ENCODE measurements around the gene MAPK12.

The MAPK12 gene

DNA sequence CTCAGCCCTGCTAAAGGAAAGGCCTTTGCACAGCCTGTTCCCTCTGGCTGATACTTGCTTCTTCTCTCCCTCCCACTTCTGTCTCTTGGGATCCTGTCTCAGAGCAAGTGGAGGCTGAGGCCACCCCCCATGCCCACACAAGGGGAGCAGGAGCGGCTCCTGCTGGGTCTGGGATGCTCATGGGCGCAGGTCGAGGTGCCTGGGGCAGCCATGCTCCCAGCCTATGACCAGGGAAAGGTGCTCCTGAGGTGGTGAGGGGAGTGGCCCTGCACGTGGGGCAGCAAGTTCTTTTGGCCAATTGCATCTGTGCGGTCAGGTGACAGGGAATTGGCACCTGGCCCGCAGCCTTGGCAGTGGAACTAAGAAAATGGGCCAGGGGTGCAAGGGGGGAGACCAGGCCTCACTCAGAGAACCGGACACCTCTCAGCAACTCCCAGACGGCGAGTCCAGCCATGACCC, 7.2 kb upstream of the MAPK12 start:
- H3K36me3 ChIP-seq (ENCODE audit: control insufficient read depth, insufficient read depth, low read length) = no peaks in the 10 kb centered on the region
- peaks cover 42% of the 10 kb centered on the region for H3K4me1 ChIP-seq (ENCODE audit: control insufficient read depth, insufficient read depth, low read length)
- no peak overlapping the region for H3K4me3 ChIP-seq (ENCODE audit: low read length)
- H3K9ac ChIP-seq (ENCODE audit: low read length) = no peak overlapping the region
- no peaks in the 10 kb centered on the region for H3K9me3 ChIP-seq (ENCODE audit: control insufficient read depth, low read length)
- peaks cover 41% of the 10 kb centered on the region for H3K27me3 ChIP-seq (ENCODE audit: control insufficient read depth, insufficient read depth, low read length)

DNA sequence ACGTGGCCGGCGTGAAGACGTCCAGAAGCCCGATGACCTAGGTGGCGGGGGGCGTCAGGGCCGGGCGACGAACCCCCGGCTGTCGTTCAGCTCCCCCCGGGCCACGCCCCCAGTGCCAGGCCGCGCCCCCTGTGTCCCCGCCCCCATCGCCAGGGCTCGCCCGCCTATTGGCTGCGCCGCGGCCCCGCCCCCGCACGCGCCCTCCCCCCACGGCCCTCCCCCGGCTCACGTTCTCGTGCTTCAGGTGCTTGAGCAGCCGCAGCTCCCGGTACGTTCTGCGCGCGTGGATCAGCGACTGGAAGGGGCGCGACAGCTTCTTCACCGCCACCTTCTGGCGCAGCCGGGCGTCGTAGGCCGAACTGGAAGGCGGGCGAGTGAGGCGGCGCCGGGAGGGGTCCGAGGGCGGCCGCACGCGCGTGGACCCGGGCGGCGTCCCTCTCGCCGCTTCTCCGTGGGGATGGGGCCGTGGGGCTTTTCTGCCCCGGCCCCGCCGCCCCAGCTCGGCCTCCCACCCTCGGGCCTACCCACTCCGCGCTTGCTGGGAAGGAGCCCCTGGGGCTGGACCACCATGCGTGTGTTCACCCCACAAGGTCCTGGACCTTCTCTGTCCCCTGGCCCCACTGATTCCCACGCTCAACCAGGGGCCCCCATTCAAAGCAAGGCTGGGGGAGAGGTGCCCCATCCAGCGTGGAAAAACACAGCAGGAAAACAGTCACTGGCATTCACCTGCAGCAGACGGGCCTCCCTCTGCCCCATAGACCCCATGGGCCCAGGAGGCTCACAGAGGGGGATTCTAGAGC, 6.3 kb upstream of the MAPK12 start:
- no peak overlapping the region for H3K9ac ChIP-seq (ENCODE audit: low read length)
- no peaks in the 10 kb centered on the region for H3K36me3 ChIP-seq (ENCODE audit: control insufficient read depth, insufficient read depth, low read length)
- no peak overlapping the region for H3K4me3 ChIP-seq (ENCODE audit: low read length)
- no peaks in the 10 kb centered on the region for H3K9me3 ChIP-seq (ENCODE audit: control insufficient read depth, low read length)
- peaks cover 46% of the 10 kb centered on the region for H3K4me1 ChIP-seq (ENCODE audit: control insufficient read depth, insufficient read depth, low read length)
- peaks cover 45% of the 10 kb centered on the region for H3K27me3 ChIP-seq (ENCODE audit: control insufficient read depth, insufficient read depth, low read length)

DNA sequence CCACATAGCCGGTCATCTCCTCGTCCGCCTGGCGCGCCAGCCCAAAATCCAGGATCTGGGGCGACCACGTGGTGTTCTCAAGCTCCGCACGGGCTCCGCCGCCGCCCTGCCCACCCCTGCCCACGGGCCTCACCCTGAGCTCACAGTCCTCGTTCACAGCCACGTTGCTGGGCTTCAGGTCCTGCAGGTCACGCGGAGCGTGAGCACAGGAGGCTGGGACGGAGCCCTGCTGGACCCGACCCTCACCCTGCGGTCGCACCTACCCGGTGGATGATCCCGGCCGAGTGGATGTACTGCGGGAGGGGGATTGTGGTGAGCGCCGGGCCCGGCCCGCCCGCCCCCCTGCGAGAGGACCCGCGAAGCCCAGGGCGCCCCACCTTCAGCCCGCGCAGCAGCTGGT, 5.5 kb upstream of the MAPK12 start:
- H3K9me3 ChIP-seq (ENCODE audit: control insufficient read depth, low read length) = no peaks in the 10 kb centered on the region
- peaks cover 52% of the 10 kb centered on the region for H3K27me3 ChIP-seq (ENCODE audit: control insufficient read depth, insufficient read depth, low read length)
- peaks cover 46% of the 10 kb centered on the region for H3K4me1 ChIP-seq (ENCODE audit: control insufficient read depth, insufficient read depth, low read length)
- H3K9ac ChIP-seq (ENCODE audit: low read length) = no peak overlapping the region
- H3K4me3 ChIP-seq (ENCODE audit: low read length) = no peak overlapping the region
- no peaks in the 10 kb centered on the region for H3K36me3 ChIP-seq (ENCODE audit: control insufficient read depth, insufficient read depth, low read length)

DNA sequence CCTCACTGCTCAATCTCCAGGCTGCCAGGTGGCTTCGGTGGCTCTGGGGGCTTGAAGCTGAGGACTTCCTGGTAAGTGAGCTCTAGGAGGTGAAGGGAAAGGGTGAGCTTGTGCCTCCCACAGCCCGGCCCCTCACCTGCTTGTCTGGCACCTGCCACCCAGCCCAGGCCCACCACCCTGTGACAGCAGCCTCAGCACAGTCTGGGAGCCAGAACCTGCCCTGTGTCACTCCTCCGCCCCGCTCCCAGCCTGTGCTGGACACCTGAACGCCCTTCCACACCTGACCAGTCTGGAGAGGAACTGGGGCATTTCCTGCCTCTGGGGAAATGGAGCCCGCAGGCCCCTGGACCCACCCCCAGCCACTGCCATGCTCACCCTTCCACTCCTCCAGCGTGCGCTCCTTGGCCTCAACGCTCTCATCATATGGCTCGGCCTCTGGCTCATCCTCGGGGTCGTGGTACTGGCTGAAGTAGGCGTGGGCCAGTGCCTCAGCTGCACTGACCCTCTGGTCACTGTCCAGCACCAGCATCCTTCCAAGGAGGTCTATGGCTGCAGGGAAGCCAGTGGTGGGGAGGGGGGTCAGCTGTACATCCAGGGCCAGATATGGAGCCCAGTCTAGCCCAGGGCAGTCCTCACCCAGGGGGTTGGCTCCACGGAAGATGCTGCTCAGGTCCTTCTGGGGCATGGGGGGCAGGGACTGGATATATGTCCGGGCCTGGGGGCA, 3.6 kb upstream of the MAPK12 start:
- Histone ChIP-seq H3K4me1 (ENCODE audit: control insufficient read depth, insufficient read depth, low read length) (peaks cover 33% of the 10 kb centered on the region), H3K36me3 (ENCODE audit: control insufficient read depth, insufficient read depth, low read length) (no peaks in the 10 kb centered on the region), H3K27me3 (ENCODE audit: control insufficient read depth, insufficient read depth, low read length) (peaks cover 57% of the 10 kb centered on the region), H3K9ac (ENCODE audit: low read length) (no peak overlapping the region), H3K9me3 (ENCODE audit: control insufficient read depth, low read length) (no peaks in the 10 kb centered on the region), H3K4me3 (ENCODE audit: low read length) (no peak overlapping the region)

DNA sequence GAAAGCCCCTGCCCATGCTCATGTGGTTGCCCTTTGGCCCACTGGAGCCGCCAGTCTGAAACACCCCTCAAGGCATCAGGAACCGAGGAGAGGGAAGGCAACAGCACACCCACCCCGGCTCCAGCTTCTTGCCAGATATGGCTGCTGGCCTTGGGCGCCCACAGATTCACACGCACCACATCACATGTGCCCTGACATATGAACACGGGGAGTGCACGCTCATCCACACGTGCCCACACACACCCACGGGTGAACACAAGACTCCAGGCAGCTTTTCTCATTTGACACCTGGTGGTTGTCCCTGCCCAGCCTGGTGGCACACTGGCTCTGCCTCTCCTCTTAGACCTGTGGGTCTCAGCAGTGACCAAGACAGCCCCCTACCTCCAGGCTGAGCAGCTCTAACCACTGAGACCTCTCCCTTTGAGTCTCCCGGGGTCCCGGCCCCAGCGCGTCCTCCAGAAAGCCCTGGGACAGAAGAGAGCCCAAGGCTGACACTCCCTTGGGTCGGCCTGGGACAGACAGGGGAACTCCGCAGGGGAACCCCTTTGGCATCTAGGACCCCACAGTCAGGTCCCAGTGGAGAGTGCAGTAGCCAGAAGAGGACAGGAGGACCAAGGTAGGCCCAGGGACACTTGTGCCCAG, 2.7 kb upstream of the MAPK12 start:
- Histone ChIP-seq H3K36me3 (ENCODE audit: control insufficient read depth, insufficient read depth, low read length) (no peaks in the 10 kb centered on the region), H3K9ac (ENCODE audit: low read length) (no peak overlapping the region), H3K9me3 (ENCODE audit: control insufficient read depth, low read length) (no peaks in the 10 kb centered on the region), H3K4me1 (ENCODE audit: control insufficient read depth, insufficient read depth, low read length) (peaks cover 26% of the 10 kb centered on the region), H3K27me3 (ENCODE audit: control insufficient read depth, insufficient read depth, low read length) (peaks cover 56% of the 10 kb centered on the region), H3K4me3 (ENCODE audit: low read length) (no peak overlapping the region)

DNA sequence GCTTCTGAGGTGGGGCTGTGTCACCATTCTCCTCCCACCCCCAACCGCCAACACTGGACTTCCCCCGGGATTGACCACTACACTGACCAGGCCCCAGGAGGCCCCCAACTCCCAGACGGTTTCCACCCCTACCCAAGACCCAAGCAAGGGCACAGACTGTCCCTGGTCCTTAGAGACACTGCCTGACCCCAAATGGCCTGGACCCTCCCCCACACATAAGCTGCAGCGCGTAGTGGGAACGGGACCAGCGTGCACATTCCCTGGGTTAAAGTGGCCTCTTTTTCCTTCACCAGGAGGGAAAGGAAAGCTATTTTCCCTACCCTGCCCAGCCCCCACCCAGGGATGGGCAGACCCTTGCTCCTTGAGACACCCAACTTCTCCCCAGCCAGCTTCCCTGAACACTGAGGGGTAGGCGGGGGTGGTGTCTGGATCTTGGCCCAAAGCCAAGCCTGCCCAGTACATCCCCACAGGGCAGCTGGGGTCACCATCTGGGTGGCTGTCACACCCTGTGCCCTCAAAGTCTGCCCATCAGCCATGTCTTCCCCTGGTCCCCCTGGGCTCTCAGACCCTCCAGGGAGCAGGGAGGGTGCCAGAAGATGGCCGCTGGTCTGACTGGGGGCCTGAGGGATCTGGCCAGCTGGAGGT, 1.6 kb upstream of the MAPK12 start:
- H3K4me3 ChIP-seq (ENCODE audit: low read length) = no peak overlapping the region
- H3K36me3 ChIP-seq (ENCODE audit: control insufficient read depth, insufficient read depth, low read length) = no peaks in the 10 kb centered on the region
- no peak overlapping the region for H3K9ac ChIP-seq (ENCODE audit: low read length)
- H3K27me3 ChIP-seq (ENCODE audit: control insufficient read depth, insufficient read depth, low read length) = peaks cover 59% of the 10 kb centered on the region
- H3K4me1 ChIP-seq (ENCODE audit: control insufficient read depth, insufficient read depth, low read length) = peaks cover 15% of the 10 kb centered on the region
- H3K9me3 ChIP-seq (ENCODE audit: control insufficient read depth, low read length) = no peaks in the 10 kb centered on the region

DNA sequence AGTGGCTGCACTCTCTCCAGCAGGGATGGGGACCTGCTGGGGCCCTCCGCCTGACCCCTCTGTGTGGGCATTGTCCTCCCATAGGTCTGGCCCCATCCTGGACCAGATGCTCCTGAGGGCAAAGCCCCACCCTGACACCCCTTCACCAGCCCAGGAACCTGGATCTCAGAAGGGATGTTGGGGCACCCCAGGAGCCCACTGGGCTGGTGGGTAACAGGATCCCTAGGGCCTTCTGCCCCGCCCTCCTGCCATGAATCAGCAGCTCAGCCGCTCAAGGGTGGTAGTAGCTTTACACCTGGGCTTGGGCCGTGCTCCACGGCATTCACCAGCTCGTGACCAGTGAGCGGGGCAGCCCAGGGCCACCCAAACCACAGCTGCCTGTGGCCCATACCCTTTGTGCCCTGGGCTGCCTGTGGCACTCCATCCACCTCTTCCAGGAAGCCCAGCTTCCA, 1.0 kb upstream of the MAPK12 start:
- Histone ChIP-seq H3K9ac (ENCODE audit: low read length) (no peak overlapping the region), H3K36me3 (ENCODE audit: control insufficient read depth, insufficient read depth, low read length) (no peaks in the 10 kb centered on the region), H3K4me1 (ENCODE audit: control insufficient read depth, insufficient read depth, low read length) (peaks cover 12% of the 10 kb centered on the region), H3K27me3 (ENCODE audit: control insufficient read depth, insufficient read depth, low read length) (peaks cover 56% of the 10 kb centered on the region), H3K9me3 (ENCODE audit: control insufficient read depth, low read length) (no peaks in the 10 kb centered on the region), H3K4me3 (ENCODE audit: low read length) (no peak overlapping the region)

DNA sequence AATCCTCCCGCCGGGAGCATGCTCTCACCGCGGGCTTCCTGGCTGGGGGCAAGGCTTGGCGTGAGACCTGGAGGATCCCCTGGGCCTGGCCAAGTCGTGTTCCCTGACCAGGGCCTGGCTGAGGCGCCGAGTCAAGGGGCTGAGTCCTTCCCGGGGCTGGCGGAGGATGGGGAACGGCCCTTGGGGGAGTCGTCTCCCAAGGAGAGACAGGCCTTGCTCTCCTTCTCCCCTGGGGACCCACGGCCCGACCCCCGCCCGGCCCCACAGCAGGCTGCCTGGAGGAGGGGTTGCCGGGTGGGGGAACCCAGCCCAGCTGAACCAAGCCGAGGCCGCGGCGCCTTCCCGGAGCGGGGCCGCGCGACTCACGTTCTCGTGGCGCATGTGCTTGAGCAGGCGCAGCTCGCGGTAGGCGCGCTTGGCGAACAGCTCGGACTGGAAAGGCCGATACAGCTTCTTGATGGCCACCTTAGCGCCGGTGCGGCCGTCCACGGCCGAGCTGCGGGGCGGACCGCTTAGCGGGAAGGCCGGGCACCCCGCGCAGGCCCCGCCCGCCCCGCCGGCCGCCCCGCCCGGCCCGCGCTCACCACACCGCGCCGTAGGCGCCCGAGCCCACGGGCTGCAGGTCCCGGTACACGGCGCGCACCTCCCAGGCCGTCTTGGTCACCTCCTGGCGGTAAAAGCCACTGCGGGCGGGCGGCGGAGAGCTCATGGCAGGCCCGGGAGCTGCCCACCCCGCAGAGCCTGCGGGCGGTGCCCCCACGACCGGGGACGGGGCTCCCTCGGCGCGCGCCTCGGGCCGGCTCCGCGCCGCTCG, 475 bp downstream of the MAPK12 start:
- Histone ChIP-seq H3K27me3 (ENCODE audit: control insufficient read depth, insufficient read depth, low read length) (peaks cover 43% of the 10 kb centered on the region), H3K36me3 (ENCODE audit: control insufficient read depth, insufficient read depth, low read length) (no peaks in the 10 kb centered on the region), H3K9me3 (ENCODE audit: control insufficient read depth, low read length) (no peaks in the 10 kb centered on the region), H3K9ac (ENCODE audit: low read length) (no peak overlapping the region), H3K4me3 (ENCODE audit: low read length) (no peak overlapping the region), H3K4me1 (ENCODE audit: control insufficient read depth, insufficient read depth, low read length) (peaks cover 12% of the 10 kb centered on the region)

DNA sequence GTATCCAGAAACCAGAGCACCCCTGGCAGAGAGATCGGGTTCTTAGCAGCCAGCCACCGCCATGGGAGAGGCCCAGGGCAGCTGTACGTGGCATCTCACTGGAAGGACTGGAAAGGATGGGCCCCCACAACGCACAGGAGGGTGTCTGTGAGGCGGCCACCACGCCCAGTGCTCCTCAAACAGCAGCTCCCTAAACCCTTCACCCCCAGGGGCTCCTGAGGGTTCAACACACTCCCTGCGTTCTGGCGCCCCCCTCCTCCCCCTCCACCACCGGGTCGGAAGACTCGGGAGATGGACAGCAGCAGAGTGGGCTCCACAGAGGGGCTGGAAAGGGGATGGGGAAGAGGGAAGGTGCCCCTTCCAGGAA, 1.1 kb downstream of the MAPK12 start:
- H3K4me3 ChIP-seq (ENCODE audit: low read length) = no peak overlapping the region
- no peaks in the 10 kb centered on the region for H3K9me3 ChIP-seq (ENCODE audit: control insufficient read depth, low read length)
- no peaks in the 10 kb centered on the region for H3K36me3 ChIP-seq (ENCODE audit: control insufficient read depth, insufficient read depth, low read length)
- peaks cover 12% of the 10 kb centered on the region for H3K4me1 ChIP-seq (ENCODE audit: control insufficient read depth, insufficient read depth, low read length)
- H3K9ac ChIP-seq (ENCODE audit: low read length) = no peak overlapping the region
- H3K27me3 ChIP-seq (ENCODE audit: control insufficient read depth, insufficient read depth, low read length) = peaks cover 41% of the 10 kb centered on the region

DNA sequence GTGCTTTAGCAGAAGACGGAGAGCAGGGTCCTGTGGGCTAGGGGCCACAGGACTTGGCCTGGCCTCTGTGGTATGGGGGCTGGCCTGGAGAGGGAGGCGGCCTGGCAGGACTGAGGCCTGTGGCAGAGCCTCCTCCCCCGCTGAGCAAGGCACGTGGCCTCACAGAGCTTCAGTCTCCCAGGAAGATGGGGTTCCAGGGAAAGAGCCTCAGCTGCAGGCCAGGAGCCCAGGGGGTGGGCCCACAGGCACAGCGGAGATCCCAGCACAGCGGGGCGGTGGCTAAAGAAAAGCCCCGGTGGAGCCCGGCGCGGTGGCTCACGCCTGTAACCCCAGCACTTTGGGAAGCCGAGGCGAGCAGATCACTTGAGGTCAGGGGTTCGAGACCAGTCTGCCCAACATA, 2.2 kb downstream of the MAPK12 start:
- Histone ChIP-seq H3K36me3 (ENCODE audit: control insufficient read depth, insufficient read depth, low read length) (no peaks in the 10 kb centered on the region), H3K4me3 (ENCODE audit: low read length) (no peak overlapping the region), H3K4me1 (ENCODE audit: control insufficient read depth, insufficient read depth, low read length) (peaks cover 12% of the 10 kb centered on the region), H3K27me3 (ENCODE audit: control insufficient read depth, insufficient read depth, low read length) (peaks cover 37% of the 10 kb centered on the region), H3K9ac (ENCODE audit: low read length) (no peak overlapping the region), H3K9me3 (ENCODE audit: control insufficient read depth, low read length) (no peaks in the 10 kb centered on the region)
